NB4 (cell line): Measurements from ENCODE around the gene MACROD2.

Experiments used
- MYC ChIP-seq: IDR thresholded peaks from 2 replicates; pipeline ENCODE4 v1.6.1; 2011; ENCODE audit warnings: low read depth, low read length
- POLR2A ChIP-seq: IDR thresholded peaks from 2 replicates; pipeline ENCODE4 v1.6.1; 2011; ENCODE audit warnings: mild to moderate bottlenecking; ENCODE audit not compliant: insufficient read length; ENCODE audit errors: extremely low read depth
- TF ChIP-seq, protein P1 (sequence below): IDR thresholded peaks from one replicate; pipeline ENCODE4 v1.5.1; 2012; ENCODE audit warnings: low read depth, low read length
- TF ChIP-seq, protein P2 (sequence below): IDR thresholded peaks from 2 replicates; pipeline ENCODE4 v1.6.1; 2011; ENCODE audit warnings: low read depth, low read length

DNA sequence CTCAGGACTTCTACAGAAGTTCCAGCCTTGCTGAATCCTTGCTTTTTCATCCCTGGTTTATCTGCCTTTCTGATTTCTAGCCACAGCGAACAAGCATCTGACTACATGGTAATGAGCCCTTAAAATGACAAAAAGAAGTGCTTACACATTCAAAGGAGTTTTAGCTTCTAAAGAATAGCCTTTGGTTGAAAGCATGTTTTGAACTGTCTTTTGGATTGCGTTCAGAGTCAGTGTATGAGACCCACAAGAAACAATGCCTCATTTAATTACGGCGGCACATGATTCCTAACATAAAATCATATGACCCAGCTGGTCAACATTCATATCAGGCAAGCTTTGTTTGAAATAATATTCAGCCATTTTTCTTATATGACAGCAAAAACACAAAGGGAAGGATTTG is 1793.8 kb downstream of the MACROD2 start:
- TF ChIP-seq POLR2A (no peak), MYC (no peak)
- TF ChIP-seq, protein P1, sequence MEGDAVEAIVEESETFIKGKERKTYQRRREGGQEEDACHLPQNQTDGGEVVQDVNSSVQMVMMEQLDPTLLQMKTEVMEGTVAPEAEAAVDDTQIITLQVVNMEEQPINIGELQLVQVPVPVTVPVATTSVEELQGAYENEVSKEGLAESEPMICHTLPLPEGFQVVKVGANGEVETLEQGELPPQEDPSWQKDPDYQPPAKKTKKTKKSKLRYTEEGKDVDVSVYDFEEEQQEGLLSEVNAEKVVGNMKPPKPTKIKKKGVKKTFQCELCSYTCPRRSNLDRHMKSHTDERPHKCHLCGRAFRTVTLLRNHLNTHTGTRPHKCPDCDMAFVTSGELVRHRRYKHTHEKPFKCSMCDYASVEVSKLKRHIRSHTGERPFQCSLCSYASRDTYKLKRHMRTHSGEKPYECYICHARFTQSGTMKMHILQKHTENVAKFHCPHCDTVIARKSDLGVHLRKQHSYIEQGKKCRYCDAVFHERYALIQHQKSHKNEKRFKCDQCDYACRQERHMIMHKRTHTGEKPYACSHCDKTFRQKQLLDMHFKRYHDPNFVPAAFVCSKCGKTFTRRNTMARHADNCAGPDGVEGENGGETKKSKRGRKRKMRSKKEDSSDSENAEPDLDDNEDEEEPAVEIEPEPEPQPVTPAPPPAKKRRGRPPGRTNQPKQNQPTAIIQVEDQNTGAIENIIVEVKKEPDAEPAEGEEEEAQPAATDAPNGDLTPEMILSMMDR: no peak
- TF ChIP-seq, protein P2, sequence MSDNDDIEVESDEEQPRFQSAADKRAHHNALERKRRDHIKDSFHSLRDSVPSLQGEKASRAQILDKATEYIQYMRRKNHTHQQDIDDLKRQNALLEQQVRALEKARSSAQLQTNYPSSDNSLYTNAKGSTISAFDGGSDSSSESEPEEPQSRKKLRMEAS: no peak
